Measurements from ENCODE around the gene TWSG1. TPM values are rescaled to one million over a fixed set of nuclear protein-coding genes. Genes with fewer than 3 reads are reported as not detected.

The TWSG1 gene
- 46.1 TPM for polyA plus RNA-seq (ENCODE audit: insufficient read length)

DNA sequence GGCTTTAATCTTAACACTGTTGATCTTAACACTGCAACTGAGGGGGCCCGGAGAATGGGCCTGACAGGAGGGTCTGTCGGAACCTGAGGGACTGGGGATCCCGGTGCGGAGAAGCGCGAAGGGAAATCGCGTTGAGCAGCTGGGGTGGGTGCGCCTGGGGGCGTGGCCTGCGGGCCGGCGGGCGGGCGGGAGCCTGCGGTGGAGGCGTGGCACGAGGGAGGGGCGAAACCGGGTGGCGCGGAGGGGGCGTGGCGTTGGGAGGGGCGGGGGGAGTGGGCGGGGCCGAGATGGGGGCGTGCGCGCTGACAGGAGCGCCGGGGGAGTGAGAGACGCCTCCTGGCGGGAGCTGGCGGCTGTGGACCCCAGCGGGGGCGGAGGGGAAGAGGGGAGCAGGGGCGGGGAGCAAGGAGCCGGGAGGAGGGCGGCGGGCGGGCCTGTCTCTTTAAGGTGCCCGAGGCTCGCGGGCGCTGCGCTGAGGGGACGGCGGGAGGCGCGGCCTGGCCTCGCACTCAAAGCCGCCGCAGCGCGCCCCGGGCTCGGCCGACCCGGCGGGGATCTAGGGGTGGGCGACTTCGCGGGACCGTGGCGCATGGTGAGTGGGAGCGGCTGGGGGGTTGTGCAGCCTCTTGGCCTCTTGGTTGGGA, at the start of gene TWSG1:
Gene TWSG1, plus strand, starts transcription at position 445 of the 644 bp plus-strand sequence. CDS start 2,457 bp downstream, outside the sequence.
- peak; percentile 60 for DNase-seq (ENCODE audit: low read depth)

GRCh38 chr18:9285604-9286003, 49.0 kb upstream of the TWSG1 start:
- no peak for DNase-seq (ENCODE audit: low read depth)

DNA sequence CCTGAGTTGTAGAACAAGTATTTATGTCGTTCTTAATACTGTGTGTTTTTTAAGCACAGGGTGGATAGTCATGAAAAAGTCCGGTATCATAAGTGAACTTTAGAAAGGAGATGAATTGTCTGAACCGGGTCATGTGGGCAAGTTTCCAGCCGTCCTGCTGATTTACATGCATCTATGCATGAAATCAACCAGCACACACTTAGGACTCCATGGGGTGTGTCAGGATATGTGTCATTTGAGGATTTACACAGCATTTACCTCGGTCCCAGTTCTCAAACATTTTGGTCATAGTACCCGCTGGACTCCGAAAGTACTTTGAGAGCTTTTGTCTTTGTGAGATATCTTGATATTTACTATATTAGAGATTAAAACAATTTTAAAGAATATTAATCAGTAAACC, 47.5 kb upstream of the TWSG1 start:
- no peak for DNase-seq (ENCODE audit: low read depth)

GRCh38 chr18:9289698-9290097, 44.9 kb upstream of the TWSG1 start:
- DNase-seq (ENCODE audit: low read depth), result no peak

GRCh38 chr18:9290156-9290555, 44.4 kb upstream of the TWSG1 start:
- no peak for DNase-seq (ENCODE audit: low read depth)

DNA sequence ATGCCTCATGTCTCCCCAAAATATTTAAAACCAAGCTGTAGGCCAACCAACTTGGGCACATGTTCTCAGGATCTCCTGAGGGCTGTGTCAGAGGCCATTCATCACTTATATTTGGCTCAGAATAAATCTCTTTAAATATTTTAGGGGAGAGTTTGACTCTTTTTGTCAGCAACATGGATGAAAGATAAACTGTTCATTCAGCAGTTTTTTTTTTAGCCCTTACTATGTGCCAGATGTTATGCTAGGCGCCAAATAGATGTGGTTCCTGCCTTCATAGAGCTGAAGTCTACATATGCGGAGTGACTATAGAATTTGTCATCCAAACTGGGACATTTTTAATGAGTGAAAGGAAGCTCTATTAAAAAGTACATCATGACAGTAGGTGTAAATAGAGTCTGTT, 42.5 kb upstream of the TWSG1 start:
- DNase-seq (ENCODE audit: low read depth), result no peak

- no peak for DNase-seq (ENCODE audit: low read depth)
These were observed 40.6 kb upstream of the TWSG1 start for GRCh38 chr18:9293948-9294347.

- DNase-seq (ENCODE audit: low read depth), result no peak
These were observed 38.2 kb upstream of the TWSG1 start for GRCh38 chr18:9296233-9297006.

GRCh38 chr18:9297007-9297393, 37.6 kb upstream of the TWSG1 start:
- DNase-seq (ENCODE audit: low read depth), result no peak

DNA sequence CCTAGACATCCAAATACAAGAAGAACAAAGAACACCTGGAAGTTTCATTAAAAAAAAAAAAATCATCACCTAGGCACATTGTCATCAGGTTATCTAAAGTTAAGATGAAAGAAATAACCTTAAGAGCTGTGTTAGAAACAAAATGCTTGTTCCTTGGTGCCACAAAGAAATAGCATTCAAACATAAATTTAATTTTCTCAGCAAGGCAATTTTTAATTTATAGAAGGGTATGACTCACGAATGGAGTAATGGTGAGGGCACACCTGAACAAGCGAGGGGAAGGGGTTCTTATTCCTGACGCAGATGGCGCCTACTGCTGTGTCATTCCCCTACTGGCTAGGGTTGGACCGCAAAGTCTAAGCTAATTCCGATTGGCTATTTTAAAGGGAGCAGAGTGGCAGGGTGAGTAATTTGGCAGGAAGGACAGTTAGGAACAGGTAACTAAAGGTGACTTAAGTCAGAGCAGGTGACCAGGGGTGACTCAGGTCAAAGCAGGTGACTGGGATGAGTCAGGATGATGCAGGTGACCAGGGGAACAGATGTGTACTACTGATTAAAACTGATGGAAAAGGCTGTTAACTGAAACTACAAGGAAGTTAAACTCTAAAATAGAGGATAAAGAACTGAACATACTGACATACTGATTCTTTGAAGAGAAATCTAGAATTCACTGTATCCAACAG, 30.0 kb upstream of the TWSG1 start:
- no peak for DNase-seq (ENCODE audit: low read depth)

DNA sequence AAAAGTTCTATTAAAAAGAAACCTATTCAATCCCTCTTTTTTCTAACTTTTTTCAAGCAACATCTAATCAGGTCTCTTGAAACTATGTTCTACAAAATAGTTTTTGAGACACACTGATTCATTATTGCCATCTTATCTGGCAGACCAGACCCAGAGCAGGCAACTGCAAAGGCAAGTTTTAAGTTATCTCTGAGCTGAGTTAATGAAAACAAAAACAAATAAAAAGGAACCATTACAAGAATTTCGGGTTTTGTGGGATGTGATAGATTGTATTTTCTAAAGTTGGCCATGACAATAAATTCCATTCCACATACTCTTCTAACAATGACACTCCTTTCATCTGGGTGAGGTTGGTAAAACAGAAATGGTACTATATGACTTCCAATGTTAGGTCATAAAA, 15.2 kb upstream of the TWSG1 start:
- no peak for DNase-seq (ENCODE audit: low read depth)

GRCh38 chr18:9321017-9321452, 13.5 kb upstream of the TWSG1 start:
- no peak for DNase-seq (ENCODE audit: low read depth)

GRCh38 chr18:9321736-9322135, 12.8 kb upstream of the TWSG1 start:
- DNase-seq (ENCODE audit: low read depth), result no peak

GRCh38 chr18:9322744-9323143, 11.8 kb upstream of the TWSG1 start:
- no peak for DNase-seq (ENCODE audit: low read depth)

DNA sequence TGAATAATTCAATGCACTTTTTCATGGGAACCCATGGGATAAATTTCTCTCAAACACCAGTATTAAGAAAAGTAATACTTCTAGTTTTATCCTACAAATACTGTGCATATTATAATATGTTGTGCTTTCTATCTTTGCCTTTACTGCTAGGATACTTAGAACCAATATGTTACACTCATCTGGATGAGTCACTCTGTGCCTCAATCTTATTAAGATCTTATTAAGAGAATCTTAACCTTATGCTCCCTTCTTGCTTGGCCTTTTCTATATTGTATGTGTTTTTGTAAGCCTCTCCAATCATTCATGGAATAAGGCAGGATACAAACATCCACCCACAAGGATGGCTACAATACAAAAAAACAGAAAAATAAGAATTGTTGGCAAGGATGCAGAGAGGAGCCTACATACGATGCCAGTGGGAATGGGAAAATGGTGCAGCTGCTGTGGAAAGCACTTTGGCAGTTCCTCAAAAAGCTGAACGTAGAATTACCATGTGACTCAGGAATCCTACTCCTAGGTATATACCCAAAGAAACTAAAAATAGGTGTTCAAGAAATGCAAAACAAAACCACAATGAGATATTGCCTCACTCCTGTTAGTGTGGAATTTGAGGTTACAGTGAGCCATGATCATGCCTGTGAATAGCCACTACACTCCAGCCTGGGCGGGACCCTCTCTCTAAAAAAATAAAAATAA, 10.7 kb upstream of the TWSG1 start:
- no peak for DNase-seq (ENCODE audit: low read depth)

DNA sequence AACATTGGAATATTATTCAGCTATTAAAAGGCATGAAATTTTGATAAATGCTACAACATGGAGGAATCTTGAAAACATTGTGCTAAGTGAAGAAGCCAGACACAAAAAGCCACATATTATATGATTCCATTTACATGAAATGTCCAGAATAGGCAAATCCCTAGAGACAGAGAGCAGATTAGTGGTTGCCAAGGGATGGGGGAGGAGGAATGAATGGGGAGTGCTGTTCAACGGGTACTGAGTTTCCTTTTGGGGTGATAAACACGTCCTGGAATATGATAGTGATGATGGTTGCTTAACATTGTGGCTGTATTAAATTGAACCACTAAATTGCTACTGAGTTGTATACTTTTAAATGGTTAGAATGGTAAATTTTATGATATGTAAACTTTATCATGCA, 8.9 kb upstream of the TWSG1 start:
- no peak for DNase-seq (ENCODE audit: low read depth)

DNA sequence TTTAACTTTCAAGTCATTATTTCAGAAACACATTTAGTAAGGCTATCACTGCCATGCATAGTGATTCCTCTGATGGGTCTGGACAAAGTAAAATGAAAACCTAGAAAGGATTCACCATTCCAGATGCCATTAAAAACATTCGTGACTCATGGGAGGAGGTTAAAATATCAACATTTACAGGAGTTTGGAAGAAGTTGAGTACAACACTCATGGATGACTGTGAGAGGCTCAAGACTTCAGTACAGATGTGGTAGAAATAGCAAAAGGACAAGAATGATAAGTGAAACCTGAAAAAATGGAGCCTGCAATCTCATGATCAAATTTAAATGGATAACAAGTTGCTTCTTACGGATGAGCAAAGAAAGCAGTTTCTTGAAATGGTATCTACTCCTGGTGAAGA, 5.8 kb upstream of the TWSG1 start:
- DNase-seq (ENCODE audit: low read depth), result no peak

- DNase-seq (ENCODE audit: low read depth), result no peak
These were observed 5.1 kb upstream of the TWSG1 start for GRCh38 chr18:9329471-9329870.

- no peak for DNase-seq (ENCODE audit: low read depth)
These were observed 4.2 kb upstream of the TWSG1 start for GRCh38 chr18:9330419-9330818.

- DNase-seq (ENCODE audit: low read depth), result no peak
These were observed 888 bp upstream of the TWSG1 start for GRCh38 chr18:9333441-9334328.
